HepG2 (cell line): ENCODE measurements around the gene EPM2AIP1. TPM values are rescaled to one million over a fixed set of nuclear protein-coding genes. Genes with fewer than 3 reads are reported as not detected.
A peak's percentile ranks its signal among the peaks of the same experiment; 100 is the strongest.

Source experiments
- ARID3A ChIP-seq: IDR thresholded peaks from 2 replicates; pipeline ENCODE4 v1.6.1; 2012; ENCODE audit warnings: low read depth, low read length, improper control_type of control experiment
- CEBPG ChIP-seq: IDR thresholded peaks from 2 replicates; pipeline ENCODE4 v1.6.1; 2016
- HNRNPL ChIP-seq: fragments of 200-400 bp; formaldehyde crosslinking; IDR thresholded peaks from 2 replicates; pipeline ENCODE4 v1.6.1; 2017; ENCODE audit warnings: mild to moderate bottlenecking, low read depth, low read length
- KLF13 ChIP-seq: sonication (generic); formaldehyde crosslinking; IDR thresholded peaks from 2 replicates; pipeline ENCODE4 v1.4.0; 2020; ENCODE audit warnings: mild to moderate bottlenecking, missing genetic modification reagents
- PAXIP1 ChIP-seq: sonication (generic); formaldehyde crosslinking; conservative IDR thresholded peaks from 2 replicates; pipeline ENCODE4 v1.4.0; 2020; ENCODE audit warnings: mild to moderate bottlenecking, missing genetic modification reagents, moderate library complexity
- PHF5A ChIP-seq: IDR thresholded peaks from one replicate; pipeline ENCODE4 v1.6.1; 2018; ENCODE audit warnings: low read depth, missing genetic modification reagents; ENCODE audit not compliant: unreplicated experiment
- PRDM4 ChIP-seq: sonication (generic); formaldehyde crosslinking; IDR thresholded peaks from 2 replicates; pipeline ENCODE4 v1.9.0; 2021; ENCODE audit warnings: missing genetic modification reagents, borderline replicate concordance
- RARA ChIP-seq: IDR thresholded peaks from 2 replicates; pipeline ENCODE4 v1.6.1; 2016; ENCODE audit warnings: missing genetic modification reagents, missing compliant biosample characterization
- RCOR2 ChIP-seq: IDR thresholded peaks from 2 replicates; pipeline ENCODE4 v1.6.1; 2016; ENCODE audit warnings: missing biosample characterization, missing genetic modification reagents
- ZBTB14 ChIP-seq: sonication (generic); formaldehyde crosslinking; IDR thresholded peaks from 2 replicates; pipeline ENCODE4 v1.4.0; 2020; ENCODE audit warnings: missing genetic modification reagents
- ZBTB2 ChIP-seq: sonication (generic); formaldehyde crosslinking; IDR thresholded peaks from 2 replicates; pipeline ENCODE4 v1.8.0; 2022; ENCODE audit warnings: low read depth, missing genetic modification reagents
- ZGPAT ChIP-seq: IDR thresholded peaks from 2 replicates; pipeline ENCODE4 v1.6.1; 2016; ENCODE audit warnings: mild to moderate bottlenecking
- ZIK1 ChIP-seq: sonication (generic); formaldehyde crosslinking; IDR thresholded peaks from 2 replicates; pipeline ENCODE4 v1.5.0; 2020; ENCODE audit warnings: mild to moderate bottlenecking, low read depth, missing genetic modification reagents, borderline replicate concordance
- ZNF275 ChIP-seq: sonication (generic); formaldehyde crosslinking; IDR thresholded peaks from 2 replicates; pipeline ENCODE4 v1.8.0; 2022; ENCODE audit warnings: missing genetic modification reagents, mild to moderate bottlenecking, inconsistent platforms, borderline replicate concordance
- ZNF343 ChIP-seq: sonication (generic); formaldehyde crosslinking; IDR thresholded peaks from 2 replicates; pipeline ENCODE4 v1.4.0; 2020; ENCODE audit warnings: mild to moderate bottlenecking, missing genetic modification reagents
- ZNF607 ChIP-seq: sonication (generic); formaldehyde crosslinking; IDR thresholded peaks from 2 replicates; pipeline ENCODE4 v1.5.1; 2020; ENCODE audit warnings: missing genetic modification reagents, mild to moderate bottlenecking, borderline replicate concordance
- ZNF761 ChIP-seq: sonication (generic); formaldehyde crosslinking; conservative IDR thresholded peaks from 2 replicates; pipeline ENCODE4 v1.4.0; 2020; ENCODE audit warnings: mild to moderate bottlenecking, missing genetic modification reagents
- polyA plus RNA-seq, 8 experiments: library from polyadenylated mRNA; depleted of rRNA in 3 of 8; stranded (reverse) in 7 of 8; unstranded in 1 of 8; fragments of >200 nt; fragmentation: Illumina TruSeq in 4 of 8; extraction: Trizol in 4 of 8; gene quantifications; 2 replicates each; pipeline versions ENCODE4 v1.2.1 to v1.2.3, GENCODE V29; 2011 to 2016; ENCODE audit warnings: low read depth in 4 of 8, missing spikeins in 1 of 8, mixed read lengths in 1 of 8; ENCODE audit not compliant: insufficient read depth in 1 of 8
- total RNA-seq, 5 experiments: library from RNA; depleted of rRNA; stranded (reverse); fragments of >200 nt; fragmentation: Illumina TruSeq; extraction: Trizol; gene quantifications; 2 replicates each; pipeline ENCODE4 v1.2.3, GENCODE V29; 2016; ENCODE audit warnings: low read depth in 1 of 5

EPM2AIP1 gene
- total and polyA plus RNA-seq, 2 of the 13 experiments (the other 11 are each of a cell fraction or from before 2014, with no cell fraction given), result 10.7 to 23.0 TPM

- TF ChIP-seq KLF13 (CRISPR knock-in tag) (no peak), ZBTB2 (CRISPR knock-in tag) (no peak), CEBPG (CRISPR knock-in tag) (no peak), ZGPAT (no peak), ZBTB14 (no peak), ZNF607 (CRISPR knock-in tag) (no peak), PRDM4 (CRISPR knock-in tag) (no peak), ZNF761 (CRISPR knock-in tag) (no peak), ZIK1 (CRISPR knock-in tag) (no peak), PHF5A (CRISPR knock-in tag) (no peak), PAXIP1 (peak; percentile 59), RARA (peak; percentile 55), ARID3A (no peak), RCOR2 (no peak), ZNF275 (CRISPR knock-in tag) (no peak), HNRNPL (no peak), ZNF343 (CRISPR knock-in tag) (no peak)
Measured at GRCh38 chr3:36972163-36972562, 20.8 kb downstream of the EPM2AIP1 start (continued).
